HUES48 (cell line): Measurements from ENCODE around the gene PRKAR1B.

Experiments
- H3K27ac ChIP-seq: one replicate; pipeline ENCODE4 v1.7.0; 2013; ENCODE audit warnings: low read depth, low read length, inconsistent platforms
- H3K27me3 ChIP-seq: 2 replicates; pipeline ENCODE4 v1.6.1; 2013; ENCODE audit warnings: mild to moderate bottlenecking, low read length; ENCODE audit not compliant: control insufficient read depth, insufficient read depth
- H3K36me3 ChIP-seq: 2 replicates; pipeline ENCODE4 v1.6.1; 2013; ENCODE audit warnings: low read length; ENCODE audit not compliant: control insufficient read depth, insufficient read depth
- H3K4me1 ChIP-seq: 2 replicates; pipeline ENCODE4 v1.6.1; 2013; ENCODE audit warnings: mild to moderate bottlenecking, low read length; ENCODE audit not compliant: control insufficient read depth, insufficient read depth
- H3K4me3 ChIP-seq: 2 replicates; pipeline ENCODE4 v1.5.1; 2013; ENCODE audit warnings: mild to moderate bottlenecking, low read depth, low read length
- H3K9ac ChIP-seq: 2 replicates; pipeline ENCODE4 v1.6.1; 2013; ENCODE audit warnings: mild to moderate bottlenecking, low read depth, low read length, moderate library complexity
- H3K9me3 ChIP-seq: 2 replicates; pipeline ENCODE4 v1.6.1; 2013; ENCODE audit warnings: low read length; ENCODE audit not compliant: control insufficient read depth, insufficient read depth

PRKAR1B gene

DNA sequence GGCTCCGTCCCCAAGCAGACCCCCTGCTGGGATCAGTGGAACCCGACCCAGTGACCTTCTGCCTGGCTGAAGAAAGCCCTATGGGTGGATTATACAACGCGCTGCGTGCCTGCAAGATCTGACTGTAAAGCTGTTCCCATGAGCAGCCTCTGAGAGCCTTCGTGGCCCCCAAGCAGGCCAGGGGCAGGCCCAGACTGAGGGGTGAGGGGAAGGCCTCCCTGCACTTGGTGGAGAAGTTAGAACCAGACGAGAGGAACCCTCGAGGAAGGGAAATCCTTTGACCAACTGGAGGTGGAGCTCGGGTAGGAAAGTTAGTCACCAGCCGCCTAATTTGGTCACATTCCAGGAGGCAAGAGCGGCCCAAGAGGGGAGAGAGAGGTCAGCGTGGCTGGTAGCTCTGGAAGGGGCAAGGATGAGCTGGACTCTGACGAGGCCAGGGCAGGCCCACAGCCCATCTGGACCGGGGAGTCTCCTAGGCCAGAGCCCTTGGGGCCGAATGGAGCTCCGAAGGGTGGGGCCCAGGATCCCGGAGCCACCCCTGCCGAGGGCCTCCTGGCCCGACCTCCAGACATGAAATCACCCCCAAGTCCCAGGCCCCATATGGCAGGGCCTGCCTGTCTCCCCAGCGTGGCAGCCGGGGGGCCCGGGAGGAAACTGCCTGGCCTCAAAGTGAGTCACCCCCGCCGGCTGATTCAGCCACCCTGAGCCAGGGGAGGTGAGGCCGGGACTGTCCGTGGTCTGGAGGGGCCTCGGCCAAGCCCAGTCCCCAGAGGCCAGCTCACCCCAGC lies 184.2 kb downstream of the PRKAR1B start:
- Histone ChIP-seq H3K27ac (no peak overlapping the region), H3K9ac (no peak overlapping the region)

DNA sequence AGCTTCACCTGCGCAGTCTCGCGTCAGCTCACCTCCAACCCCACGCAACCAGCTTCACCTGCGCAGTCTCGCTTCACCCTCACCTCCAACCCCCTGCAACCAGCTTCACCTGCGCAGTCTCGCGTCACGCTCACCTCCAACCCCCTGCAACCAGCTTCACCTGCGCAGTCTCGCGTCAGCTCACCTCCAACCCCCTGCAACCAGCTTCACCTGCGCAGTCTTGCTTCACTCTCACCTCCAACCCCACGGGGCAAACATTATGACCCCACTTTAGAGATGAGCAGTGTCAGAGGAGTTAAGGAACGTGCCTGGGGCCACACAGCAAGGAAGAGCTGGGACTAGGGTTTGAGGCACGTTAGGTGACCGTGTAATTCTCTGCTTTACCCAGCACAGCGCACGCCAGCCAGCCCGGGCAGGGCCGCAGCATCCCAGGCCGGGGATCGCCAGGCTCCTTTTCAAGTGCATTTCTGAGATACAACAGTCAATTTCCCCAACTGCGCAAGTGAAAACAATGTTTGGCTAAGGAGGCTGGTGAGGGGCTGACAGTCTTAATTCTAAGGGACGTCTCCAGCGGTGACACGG lies 184.9 kb downstream of the PRKAR1B start:
- H3K4me3 ChIP-seq: no peak overlapping the region
- H3K9ac ChIP-seq: no peak overlapping the region
- no peak overlapping the region for H3K27ac ChIP-seq
- peaks cover 3% of the 10 kb centered on the region for H3K4me1 ChIP-seq
- H3K27me3 ChIP-seq: no peaks in the 10 kb centered on the region
- H3K9me3 ChIP-seq: no peaks in the 10 kb centered on the region
- no peaks in the 10 kb centered on the region for H3K36me3 ChIP-seq

More for the DNA sequence above, 184.2 kb downstream of the PRKAR1B start:
- H3K36me3 ChIP-seq: no peaks in the 10 kb centered on the region
- no peak overlapping the region for H3K4me3 ChIP-seq
- H3K4me1 ChIP-seq: peaks cover 2% of the 10 kb centered on the region
- no peaks in the 10 kb centered on the region for H3K27me3 ChIP-seq
- H3K9me3 ChIP-seq: no peaks in the 10 kb centered on the region

DNA sequence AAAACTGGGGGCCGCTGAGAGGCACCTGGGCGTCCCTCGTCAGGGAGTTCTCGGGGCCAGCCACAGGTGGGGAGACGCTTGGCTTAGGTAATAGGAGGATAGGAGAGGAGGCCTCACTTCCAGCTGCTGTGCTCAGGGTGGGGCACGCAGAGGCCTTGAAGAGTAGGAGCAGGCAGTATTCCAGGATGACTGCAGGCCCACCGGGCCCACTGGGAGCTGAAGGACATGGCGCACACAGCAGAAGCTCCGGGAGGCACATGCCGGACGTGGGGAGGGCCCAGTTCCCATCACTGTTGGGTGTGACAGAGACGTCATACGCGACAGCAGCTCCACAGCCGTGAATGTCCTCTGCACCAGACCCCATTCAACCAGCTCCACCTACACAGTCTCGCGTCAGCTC lies 185.4 kb downstream of the PRKAR1B start:
- H3K27me3 ChIP-seq: no peaks in the 10 kb centered on the region
- no peak overlapping the region for H3K9ac ChIP-seq
- no peaks in the 10 kb centered on the region for H3K9me3 ChIP-seq
- H3K4me1 ChIP-seq: peaks cover 3% of the 10 kb centered on the region
- no peak overlapping the region for H3K4me3 ChIP-seq
- H3K36me3 ChIP-seq: no peaks in the 10 kb centered on the region
- no peak overlapping the region for H3K27ac ChIP-seq

DNA sequence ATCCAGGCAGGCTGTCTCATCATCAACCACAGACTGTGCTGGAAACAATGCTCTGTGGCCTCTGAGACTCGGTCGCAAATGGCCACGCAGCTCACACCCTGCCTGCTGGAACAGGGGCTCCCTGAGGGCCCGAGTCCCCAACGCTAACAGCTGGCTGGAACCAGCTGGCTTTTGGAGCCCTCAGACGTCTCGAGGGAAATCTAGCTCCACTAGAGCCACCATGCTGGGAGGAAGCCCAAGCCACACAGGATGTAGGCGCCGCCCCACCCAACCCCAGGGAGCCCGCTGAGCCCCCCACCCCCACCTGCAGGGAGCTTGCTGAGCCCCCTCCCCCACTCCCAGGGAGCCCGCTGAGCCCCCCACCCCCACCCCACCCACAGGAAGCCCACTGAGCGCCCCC lies 186.1 kb downstream of the PRKAR1B start:
- Histone ChIP-seq H3K9me3 (no peaks in the 10 kb centered on the region), H3K27me3 (no peaks in the 10 kb centered on the region), H3K27ac (no peak overlapping the region), H3K4me1 (peaks cover 3% of the 10 kb centered on the region), H3K36me3 (no peaks in the 10 kb centered on the region), H3K4me3 (no peak overlapping the region), H3K9ac (no peak overlapping the region)

DNA sequence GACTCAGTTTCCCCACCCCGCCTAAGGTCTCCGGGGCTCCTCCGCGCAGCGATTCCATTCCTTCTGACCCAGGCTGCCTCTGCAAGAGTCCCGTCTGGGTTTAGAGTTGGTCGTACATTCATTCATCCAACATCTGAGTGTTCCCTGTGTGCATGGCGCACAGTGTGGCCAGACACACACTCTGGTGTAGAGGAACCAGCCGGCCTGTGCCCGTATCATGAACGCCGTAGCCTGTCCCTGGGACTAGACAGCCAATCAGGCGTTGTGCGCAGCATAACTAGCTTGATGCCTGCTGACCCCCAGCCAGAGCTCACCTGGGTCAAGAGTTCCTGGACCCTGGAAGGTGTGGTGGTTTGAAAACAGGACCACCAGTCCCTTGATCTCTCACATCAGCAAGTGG lies 186.5 kb downstream of the PRKAR1B start:
- Histone ChIP-seq H3K9ac (no peak overlapping the region), H3K27ac (no peak overlapping the region)

DNA sequence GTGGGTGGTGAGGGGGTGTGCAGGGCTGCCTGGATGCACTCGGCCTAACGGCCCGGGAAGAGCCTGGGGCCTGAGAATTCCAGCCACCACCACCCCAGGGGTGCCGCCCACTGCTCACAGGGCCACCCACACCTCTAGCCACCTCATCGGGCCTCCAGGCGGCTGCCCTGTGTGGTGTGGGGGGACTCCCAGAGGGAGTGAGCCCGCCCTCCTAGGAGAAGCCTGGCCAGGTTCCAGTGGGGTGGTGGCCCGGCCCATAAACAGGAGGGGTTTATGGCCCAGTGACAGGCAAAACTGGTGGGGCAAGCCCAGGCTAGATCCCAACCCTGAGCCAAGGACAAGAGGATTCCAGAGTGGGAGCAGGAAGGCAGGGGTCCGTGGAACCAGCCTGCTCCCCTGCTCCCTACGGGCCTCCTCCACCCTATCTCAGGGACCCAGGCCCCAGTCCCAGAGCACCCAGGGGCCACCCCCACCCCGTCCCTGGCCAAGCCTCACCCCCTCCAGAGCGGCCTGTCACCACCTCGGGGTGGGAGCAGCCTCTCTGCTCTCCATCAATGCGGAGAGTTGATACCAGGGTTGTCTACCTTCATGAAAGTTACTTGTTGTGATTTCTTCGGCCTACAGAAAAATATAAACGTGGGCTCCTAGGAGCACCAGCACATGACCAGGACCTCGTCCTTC lies 187.2 kb downstream of the PRKAR1B start:
- Histone ChIP-seq H3K27ac (no peak overlapping the region), H3K27me3 (no peaks in the 10 kb centered on the region), H3K9me3 (no peaks in the 10 kb centered on the region), H3K4me3 (no peak overlapping the region), H3K36me3 (no peaks in the 10 kb centered on the region), H3K4me1 (peaks cover 3% of the 10 kb centered on the region), H3K9ac (no peak overlapping the region)

More for the DNA sequence above, 186.5 kb downstream of the PRKAR1B start:
- Histone ChIP-seq H3K4me3 (no peak overlapping the region), H3K9me3 (no peaks in the 10 kb centered on the region), H3K4me1 (peaks cover 3% of the 10 kb centered on the region), H3K27me3 (no peaks in the 10 kb centered on the region), H3K36me3 (no peaks in the 10 kb centered on the region)

DNA sequence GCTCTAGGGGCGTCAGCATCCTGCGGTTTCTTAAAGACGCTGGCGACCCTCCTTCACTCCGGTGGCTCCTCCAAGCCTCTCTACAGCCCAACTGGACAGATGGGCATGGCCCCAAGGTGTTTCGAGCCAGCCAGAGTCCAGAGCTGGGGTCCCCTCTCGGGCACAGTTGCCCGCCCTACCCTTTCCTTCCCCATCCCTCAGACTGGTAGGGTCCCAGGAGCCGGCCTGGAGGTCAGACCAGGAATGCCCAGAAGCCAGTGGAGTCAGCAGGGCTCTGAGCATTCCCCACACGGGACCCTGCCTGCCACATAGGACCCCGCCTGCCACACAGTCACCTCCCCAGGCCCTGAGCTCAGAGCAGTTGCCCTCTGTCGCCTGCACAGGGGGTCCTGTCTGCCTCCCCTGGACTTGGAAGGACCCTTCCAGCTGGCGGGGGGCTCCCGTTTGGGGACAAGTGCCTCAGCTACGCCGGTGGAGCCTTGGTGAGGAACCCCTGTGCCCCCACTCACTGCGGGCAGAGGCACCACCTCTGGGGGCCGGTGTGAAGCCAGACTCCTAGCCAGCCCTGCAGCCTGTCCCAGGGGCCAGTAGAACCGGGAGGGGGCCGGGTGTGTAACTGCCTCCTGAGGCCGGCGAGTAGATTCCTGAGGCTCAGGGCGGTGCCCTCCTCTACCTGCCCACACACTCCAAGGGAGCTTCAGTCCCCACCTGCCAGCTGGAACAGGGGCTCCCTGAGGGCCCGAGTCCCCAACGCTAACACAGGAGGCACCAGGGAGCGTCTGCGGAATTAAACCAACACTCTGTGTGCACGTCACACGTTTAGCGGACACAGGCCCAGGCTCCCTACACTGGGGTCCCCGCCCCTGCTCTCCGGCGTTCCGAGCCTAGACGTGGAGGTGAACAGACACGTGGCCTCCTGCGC lies 188.1 kb downstream of the PRKAR1B start:
- Histone ChIP-seq H3K36me3 (no peaks in the 10 kb centered on the region), H3K4me3 (no peak overlapping the region), H3K27ac (no peak overlapping the region), H3K9me3 (no peaks in the 10 kb centered on the region), H3K27me3 (no peaks in the 10 kb centered on the region), H3K4me1 (peaks cover 3% of the 10 kb centered on the region), H3K9ac (no peak overlapping the region)

DNA sequence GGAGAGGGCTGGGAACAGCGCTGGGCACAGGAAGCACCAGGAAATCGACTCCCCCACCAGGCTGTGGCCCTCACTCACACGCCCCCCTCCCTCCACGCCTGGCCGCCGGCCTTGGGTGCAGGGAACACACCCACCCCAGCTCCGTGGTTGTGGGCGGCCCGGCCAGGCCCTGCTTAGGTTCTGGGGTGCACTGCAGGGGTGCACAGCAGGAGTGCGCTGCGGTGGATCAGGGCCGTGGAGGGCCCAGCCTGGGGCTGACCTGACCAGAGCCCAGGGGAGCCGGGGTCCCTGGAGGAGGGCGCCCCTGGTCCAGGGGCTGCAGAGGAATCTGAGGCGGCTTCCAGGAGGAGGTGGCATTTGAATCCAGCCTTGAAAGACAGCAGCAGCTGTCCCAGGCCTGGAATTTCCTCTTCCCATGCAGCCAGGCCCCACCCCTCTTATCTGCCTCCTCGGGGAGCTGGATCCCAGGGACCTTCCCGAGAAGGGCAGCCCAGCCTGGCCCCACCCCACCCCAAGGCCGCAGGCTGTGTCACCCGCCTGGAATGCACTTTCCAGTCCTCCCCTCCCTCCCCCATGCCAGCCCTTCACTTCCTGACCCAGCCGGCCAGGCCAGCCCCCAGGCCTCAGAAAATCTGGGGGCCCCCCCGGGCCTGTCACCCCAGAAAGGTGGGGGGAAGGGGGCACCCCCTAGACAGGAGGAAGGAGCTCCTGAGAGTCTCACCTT lies 189.0 kb downstream of the PRKAR1B start:
- H3K27ac ChIP-seq: peak overlapping the region; percentile 33
- no peak overlapping the region for H3K4me3 ChIP-seq
- no peaks in the 10 kb centered on the region for H3K9me3 ChIP-seq
- no peaks in the 10 kb centered on the region for H3K27me3 ChIP-seq
- H3K9ac ChIP-seq: no peak overlapping the region
- no peaks in the 10 kb centered on the region for H3K36me3 ChIP-seq
- H3K4me1 ChIP-seq: peaks cover 3% of the 10 kb centered on the region

DNA sequence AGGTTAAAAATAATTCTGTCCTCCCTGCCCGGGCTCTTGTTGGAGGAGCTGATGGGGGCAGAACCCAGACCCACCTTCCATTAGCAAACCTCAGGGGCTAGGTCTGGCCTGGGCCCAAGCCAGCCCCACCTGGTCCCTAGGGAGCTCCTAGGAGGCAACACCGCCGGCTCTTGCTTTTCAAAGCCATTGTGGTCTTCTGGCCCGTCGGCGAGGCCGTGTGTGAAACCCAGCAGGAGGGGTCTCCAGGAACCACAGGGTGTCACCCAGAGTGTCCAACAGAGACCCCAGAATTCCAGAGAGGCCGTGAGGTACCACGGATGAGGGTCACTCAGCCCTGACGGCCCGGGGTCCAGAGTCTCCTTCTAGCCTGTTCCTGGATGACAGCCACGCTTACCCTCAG lies 190.8 kb downstream of the PRKAR1B start:
- Histone ChIP-seq H3K27me3 (no peaks in the 10 kb centered on the region), H3K9ac (no peak overlapping the region), H3K27ac (no peak overlapping the region), H3K4me1 (peaks cover 3% of the 10 kb centered on the region), H3K4me3 (no peak overlapping the region), H3K36me3 (no peaks in the 10 kb centered on the region), H3K9me3 (no peaks in the 10 kb centered on the region)

DNA sequence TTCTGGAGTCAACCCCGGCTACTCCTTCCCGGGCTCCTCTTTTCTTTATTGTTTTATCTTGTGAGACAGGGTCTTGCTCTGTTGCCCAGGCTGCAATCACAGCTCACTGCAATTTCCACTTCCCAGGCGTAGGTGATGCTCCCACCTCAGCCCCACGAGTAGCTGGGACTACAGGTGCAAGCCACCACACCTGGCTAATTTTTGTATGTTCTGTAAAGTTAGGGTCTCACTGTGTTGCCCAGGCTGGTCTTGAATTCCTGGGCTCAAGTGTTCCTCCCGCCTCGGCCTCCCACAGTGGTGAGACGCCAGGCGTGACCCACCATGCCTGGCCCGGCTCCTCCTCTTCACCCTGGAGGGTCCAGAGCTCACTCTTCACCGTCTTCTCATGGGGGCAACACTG lies 192.1 kb downstream of the PRKAR1B start:
- Histone ChIP-seq H3K36me3 (no peaks in the 10 kb centered on the region), H3K9ac (no peak overlapping the region), H3K27ac (no peak overlapping the region), H3K4me3 (no peak overlapping the region), H3K27me3 (no peaks in the 10 kb centered on the region), H3K4me1 (peaks cover 3% of the 10 kb centered on the region), H3K9me3 (no peaks in the 10 kb centered on the region)
